Colonic mucosa (tissue), 4 donors: ENCODE measurements around the gene ZFP90. TPM values are rescaled to one million over a fixed set of nuclear protein-coding genes. Genes with fewer than 3 reads are reported as not detected.
A peak's percentile ranks its signal among the peaks of the same experiment; 100 is the strongest.
"Not testable (repeated sequence)": the region's sequence is repeated elsewhere in the genome, so short reads cannot be mapped to it uniquely, and the experiment has no call there.

ENCODE experiments used
- DNase-seq: peaks from one replicate; pipeline ENCODE4 v3.0.0-alpha.2; 2020
- H3K27ac ChIP-seq: fragments of 200-600 bp; one replicate; pipeline ENCODE4 v1.8.0; 2021
- H3K27me3 ChIP-seq: fragments of 200-600 bp; one replicate; pipeline ENCODE4 v1.8.0; 2021
- H3K36me3 ChIP-seq: fragments of 200-600 bp; one replicate; pipeline ENCODE4 v1.8.0; 2021
- H3K4me1 ChIP-seq: fragments of 200-600 bp; one replicate; pipeline ENCODE4 v1.8.0; 2021; ENCODE audit warnings: mild to moderate bottlenecking
- H3K4me3 ChIP-seq: fragments of 200-600 bp; one replicate; pipeline ENCODE4 v1.8.0; 2021
- H3K9ac ChIP-seq, 2 donors: one replicate each; pipeline ENCODE4 v1.7.0; 2013; ENCODE audit warnings: control low read depth in 2 of 2, low read depth in 2 of 2, low read length in 2 of 2
- H3K9me3 ChIP-seq: fragments of 200-600 bp; one replicate; pipeline ENCODE4 v1.8.0; 2021
- intact Hi-C: fragments of 100-400 bp; cut with DNase I; formaldehyde crosslinking; loops from one replicate; pipeline ENCODE4 v1.14.1; 2022
- total RNA-seq, 2 donors: library from RNA; stranded (reverse); fragmentation: NEBNext Ultra II Directional in 1 of 2; extraction: Animal tissue kit (Norgen Biotek cat#: 25700) in 1 of 2; gene quantifications; one replicate each; pipeline ENCODE4 v1.2.1, GENCODE V29; 2021
- TF ChIP-seq, protein P1 (sequence below): fragments of 200-600 bp; IDR thresholded peaks from one replicate; pipeline ENCODE4 v1.8.0; 2022; ENCODE audit warnings: antibody characterized with exemption, mild to moderate bottlenecking
- donor health status: healthy.
- donor health status: DM: no; HTN: no; CAD: no.
- donor health status: DM: no; HTN: no; CAD: no.

The ZFP90 gene
- total RNA-seq, 2 donors from 2014 or later, result 10.2 to 10.3 TPM

DNA sequence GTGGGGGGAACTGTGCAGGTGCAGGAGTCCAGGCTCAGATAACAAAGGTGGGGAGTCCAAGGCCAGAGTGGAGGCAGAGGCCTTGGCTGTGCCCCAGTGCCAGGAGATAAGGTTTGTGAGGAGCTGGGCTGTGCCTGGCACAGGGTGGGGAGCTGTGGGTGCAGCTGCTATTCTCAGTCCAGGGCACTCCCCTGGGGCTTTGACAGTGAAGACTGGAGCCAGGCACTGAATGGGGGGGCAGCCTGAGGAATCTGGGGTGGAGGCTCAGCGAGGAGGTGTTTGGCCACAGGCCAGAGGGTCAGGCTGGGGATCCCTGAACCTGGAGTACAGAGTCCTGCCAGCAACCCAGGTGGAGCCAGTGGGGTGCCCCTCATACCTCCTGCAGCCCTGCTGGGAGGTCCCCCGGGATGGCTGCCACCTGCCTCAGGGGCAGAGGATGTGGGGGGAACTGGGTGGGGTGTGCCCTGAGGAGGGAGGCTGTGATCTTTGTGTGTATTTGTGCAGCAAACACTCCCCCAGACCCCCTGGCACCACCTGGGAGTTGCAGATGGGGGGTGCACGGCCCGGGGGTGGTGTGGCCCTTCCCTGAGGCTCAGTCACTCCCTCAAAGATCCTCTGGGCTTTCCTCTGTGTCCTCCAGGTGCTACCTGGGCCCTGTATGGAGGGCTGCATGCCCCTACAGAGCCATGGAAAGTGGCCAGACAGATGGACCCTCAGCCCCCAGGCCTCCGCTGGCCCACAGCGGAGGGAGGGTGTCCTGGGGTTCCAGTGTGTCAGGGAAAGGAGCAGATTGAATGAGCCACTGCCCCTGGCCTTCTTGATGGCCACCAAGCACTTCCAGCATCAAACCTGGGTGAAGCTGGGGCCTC lies 46.3 kb upstream of the ZFP90 start:
- TF ChIP-seq, protein P1, sequence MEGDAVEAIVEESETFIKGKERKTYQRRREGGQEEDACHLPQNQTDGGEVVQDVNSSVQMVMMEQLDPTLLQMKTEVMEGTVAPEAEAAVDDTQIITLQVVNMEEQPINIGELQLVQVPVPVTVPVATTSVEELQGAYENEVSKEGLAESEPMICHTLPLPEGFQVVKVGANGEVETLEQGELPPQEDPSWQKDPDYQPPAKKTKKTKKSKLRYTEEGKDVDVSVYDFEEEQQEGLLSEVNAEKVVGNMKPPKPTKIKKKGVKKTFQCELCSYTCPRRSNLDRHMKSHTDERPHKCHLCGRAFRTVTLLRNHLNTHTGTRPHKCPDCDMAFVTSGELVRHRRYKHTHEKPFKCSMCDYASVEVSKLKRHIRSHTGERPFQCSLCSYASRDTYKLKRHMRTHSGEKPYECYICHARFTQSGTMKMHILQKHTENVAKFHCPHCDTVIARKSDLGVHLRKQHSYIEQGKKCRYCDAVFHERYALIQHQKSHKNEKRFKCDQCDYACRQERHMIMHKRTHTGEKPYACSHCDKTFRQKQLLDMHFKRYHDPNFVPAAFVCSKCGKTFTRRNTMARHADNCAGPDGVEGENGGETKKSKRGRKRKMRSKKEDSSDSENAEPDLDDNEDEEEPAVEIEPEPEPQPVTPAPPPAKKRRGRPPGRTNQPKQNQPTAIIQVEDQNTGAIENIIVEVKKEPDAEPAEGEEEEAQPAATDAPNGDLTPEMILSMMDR, result no peak
- no peaks in the 10 kb centered on the region for H3K36me3 ChIP-seq
- intact Hi-C loops, result no loop called here
- DNase-seq, result peak; percentile 72
- no peaks in the 10 kb centered on the region for H3K9me3 ChIP-seq
- no peaks in the 10 kb centered on the region for H3K4me1 ChIP-seq
- H3K9ac ChIP-seq, result peak overlapping the region in 1 of 2 donors; percentile 46
- H3K4me3 ChIP-seq, result no peak overlapping the region
- H3K27ac ChIP-seq, result no peak overlapping the region
- H3K27me3 ChIP-seq, result no peaks in the 10 kb centered on the region

DNA sequence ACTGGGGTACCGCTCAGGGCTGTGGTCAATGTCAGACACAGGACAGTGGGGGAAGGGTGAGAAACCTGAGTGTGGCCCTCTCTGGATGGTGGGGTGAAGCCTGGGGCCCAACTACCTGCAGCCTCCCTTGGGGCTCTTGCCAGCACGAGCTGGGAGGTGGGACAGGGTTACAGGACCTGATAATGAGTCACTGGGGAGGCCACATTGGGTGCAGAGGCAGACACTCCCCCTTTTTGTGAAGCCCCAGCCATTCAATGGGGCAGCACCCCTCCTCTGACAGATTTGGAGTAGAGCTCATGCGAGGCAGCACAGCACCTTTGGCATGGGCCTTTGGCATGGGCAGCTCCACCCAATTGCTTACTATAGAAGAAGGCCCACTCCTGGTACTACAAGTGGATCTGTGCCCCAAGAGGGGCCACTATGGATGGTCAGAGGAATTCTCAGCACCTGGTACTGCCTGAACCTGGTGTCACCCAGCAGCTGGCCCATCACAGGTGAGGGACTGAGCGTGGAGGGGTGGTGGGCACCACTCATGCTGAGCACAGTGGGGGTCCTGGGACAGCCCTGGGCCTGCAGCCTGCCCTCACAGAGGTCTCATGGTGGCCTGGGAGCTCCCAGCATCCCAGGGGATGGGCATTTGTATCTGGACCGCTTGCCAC lies 45.5 kb upstream of the ZFP90 start:
- TF ChIP-seq, protein P1, result no peak
- Histone ChIP-seq H3K36me3 (no peaks in the 10 kb centered on the region), H3K9me3 (no peaks in the 10 kb centered on the region), H3K9ac (no peak overlapping the region), H3K27me3 (no peaks in the 10 kb centered on the region), H3K27ac (no peak overlapping the region), H3K4me1 (no peaks in the 10 kb centered on the region), H3K4me3 (no peak overlapping the region)
- DNase-seq, result no peak
- intact Hi-C loops, result no loop called here

- H3K27ac ChIP-seq, H3K27me3 ChIP-seq, H3K36me3 ChIP-seq, intact Hi-C loops, DNase-seq, H3K4me3 ChIP-seq, H3K9ac ChIP-seq, H3K9me3 ChIP-seq, H3K4me1 ChIP-seq: not testable (repeated sequence)
These were observed 44.8 kb upstream of the ZFP90 start for GRCh38 chr16:68494261-68494660.

- no peaks in the 10 kb centered on the region for H3K27me3 ChIP-seq
- no peaks in the 10 kb centered on the region for H3K9me3 ChIP-seq
- TF ChIP-seq, protein P1, result no peak
- intact Hi-C loops, result no loop called here
- H3K4me1 ChIP-seq, result no peaks in the 10 kb centered on the region
- H3K9ac ChIP-seq, result no peak overlapping the region
- DNase-seq, result no peak
- no peaks in the 10 kb centered on the region for H3K36me3 ChIP-seq
- no peak overlapping the region for H3K4me3 ChIP-seq
- no peak overlapping the region for H3K27ac ChIP-seq
These were observed 42.4 kb upstream of the ZFP90 start for GRCh38 chr16:68496689-68497088.

DNA sequence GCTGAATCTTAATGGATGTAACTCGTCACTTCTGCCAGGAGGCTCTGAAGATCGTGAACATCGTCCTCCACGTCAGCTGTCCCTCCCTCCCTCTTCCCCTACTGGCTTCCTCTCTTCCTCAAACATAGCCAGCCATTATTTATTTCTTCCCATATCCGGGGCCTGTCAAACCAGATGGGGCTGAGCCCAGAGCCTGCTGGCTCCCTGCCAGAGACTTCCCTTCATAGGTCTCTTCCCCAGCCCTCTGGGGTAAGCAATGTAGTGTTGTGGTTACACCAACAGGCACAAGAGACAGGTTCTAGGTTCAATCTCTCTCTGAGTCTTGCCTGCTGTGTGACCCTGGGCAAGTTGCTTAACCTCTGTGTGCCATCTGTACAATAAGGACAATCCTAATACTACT lies 40.1 kb upstream of the ZFP90 start:
- no peak for DNase-seq
- Histone ChIP-seq H3K27ac (no peak overlapping the region), H3K4me1 (no peaks in the 10 kb centered on the region)

More for the DNA sequence above, 40.1 kb upstream of the ZFP90 start:
- Histone ChIP-seq H3K27me3 (no peaks in the 10 kb centered on the region), H3K9me3 (no peaks in the 10 kb centered on the region), H3K4me3 (no peak overlapping the region), H3K9ac (no peak overlapping the region), H3K36me3 (no peaks in the 10 kb centered on the region)
- TF ChIP-seq, protein P1, result no peak
- intact Hi-C loops, result no loop called here
